HG03460 (cell line): ENCODE data around the gene THEMIS.

Experiments used
- ATAC-seq: cut with Tn5 transposase; IDR thresholded peaks from one replicate; pipeline ENCODE4 v1.9.1; 2021; ENCODE audit not compliant: unreplicated experiment

THEMIS gene

DNA sequence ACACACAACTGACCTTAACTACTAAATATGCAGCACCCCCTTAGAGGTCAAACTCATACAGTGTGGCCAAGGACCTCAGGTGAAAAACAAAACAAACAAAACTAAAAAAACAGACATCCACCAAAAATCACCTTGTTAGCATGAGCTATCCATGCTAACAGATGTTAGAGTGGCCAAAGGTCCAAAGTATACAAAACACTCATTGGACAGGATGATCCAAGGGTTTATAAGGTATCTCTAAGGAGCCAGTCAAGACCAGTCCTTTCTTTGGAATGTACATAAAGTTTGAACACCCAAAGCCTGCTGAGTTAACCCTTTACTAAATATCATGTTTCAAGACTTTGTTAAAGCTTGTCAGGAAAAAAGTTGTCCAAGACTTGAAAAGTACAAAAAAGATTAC lies 35.8 kb downstream of the THEMIS start:
- no peak for ATAC-seq

GRCh38 chr6:127864701-127865100 lies 36.2 kb downstream of the THEMIS start:
- ATAC-seq, result no peak

DNA sequence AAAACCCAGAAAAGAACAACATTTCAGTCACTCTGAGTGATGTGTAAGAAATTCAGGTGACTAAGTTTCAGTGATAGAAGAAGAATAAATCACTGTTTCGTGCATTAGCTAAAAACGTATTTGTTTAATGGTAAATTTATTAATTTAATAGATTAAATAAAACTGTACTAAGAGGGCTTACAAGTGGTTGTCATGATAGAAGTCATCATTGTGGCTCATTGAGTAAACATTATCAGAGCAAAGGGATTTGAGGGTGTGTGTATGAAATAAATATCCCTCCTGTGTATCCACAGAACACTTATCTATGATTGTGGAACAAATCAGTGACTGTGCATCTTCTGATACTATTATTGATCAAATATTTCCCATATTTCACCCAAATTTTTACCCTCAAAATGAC lies 40.1 kb downstream of the THEMIS start:
- ATAC-seq, result no peak

DNA sequence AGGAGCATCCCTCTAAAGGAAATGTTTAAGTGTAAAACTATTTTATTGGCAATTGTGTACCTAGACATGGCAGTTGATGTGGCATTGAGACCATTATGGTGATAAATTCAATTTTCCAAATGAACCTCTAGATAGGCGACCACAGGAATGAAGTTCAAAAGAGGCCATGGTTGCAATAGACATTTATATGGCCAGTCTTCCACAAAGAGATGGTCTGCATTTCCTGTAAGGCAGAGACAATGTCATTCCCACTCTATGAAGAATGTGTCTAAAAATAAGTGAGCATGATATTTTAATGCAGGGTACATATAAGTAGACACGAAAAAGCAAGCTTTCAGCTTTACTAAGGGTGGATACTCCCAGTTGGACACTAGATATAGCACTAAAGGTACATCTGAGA lies 40.9 kb downstream of the THEMIS start:
- ATAC-seq, result no peak

DNA sequence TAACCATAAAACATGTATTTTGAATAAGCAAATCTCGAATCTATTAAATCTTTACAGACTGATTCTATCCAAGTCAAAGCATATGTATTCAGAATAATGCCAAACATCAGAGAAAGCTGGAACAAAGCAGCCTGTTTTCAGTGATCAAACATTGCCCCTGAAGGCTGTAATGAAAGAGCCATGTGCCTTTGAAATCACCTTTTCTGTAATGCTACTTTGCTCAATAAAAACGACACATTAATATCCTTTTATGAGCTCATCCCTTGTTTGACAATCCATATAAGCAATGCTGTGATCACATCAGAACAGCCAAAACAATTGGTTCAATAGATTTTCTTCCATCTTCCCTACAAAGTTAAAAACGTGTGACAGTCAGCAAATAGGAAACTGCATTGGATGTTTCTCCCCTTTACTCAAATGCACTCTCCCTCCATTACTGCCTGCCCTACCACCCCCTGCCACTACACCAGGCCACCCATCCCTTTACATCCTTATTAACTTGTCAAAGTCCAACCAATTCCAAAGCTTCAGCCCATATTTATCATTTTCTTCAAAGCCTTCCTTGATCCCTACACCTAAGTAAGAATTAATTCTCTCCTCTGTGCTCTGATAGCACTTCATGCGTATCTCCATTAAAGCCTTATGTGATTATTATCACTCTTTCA lies 42.0 kb downstream of the THEMIS start:
- ATAC-seq, result no peak

- no peak for ATAC-seq
Measured at GRCh38 chr6:127857051-127857637, 43.7 kb downstream of the THEMIS start.

DNA sequence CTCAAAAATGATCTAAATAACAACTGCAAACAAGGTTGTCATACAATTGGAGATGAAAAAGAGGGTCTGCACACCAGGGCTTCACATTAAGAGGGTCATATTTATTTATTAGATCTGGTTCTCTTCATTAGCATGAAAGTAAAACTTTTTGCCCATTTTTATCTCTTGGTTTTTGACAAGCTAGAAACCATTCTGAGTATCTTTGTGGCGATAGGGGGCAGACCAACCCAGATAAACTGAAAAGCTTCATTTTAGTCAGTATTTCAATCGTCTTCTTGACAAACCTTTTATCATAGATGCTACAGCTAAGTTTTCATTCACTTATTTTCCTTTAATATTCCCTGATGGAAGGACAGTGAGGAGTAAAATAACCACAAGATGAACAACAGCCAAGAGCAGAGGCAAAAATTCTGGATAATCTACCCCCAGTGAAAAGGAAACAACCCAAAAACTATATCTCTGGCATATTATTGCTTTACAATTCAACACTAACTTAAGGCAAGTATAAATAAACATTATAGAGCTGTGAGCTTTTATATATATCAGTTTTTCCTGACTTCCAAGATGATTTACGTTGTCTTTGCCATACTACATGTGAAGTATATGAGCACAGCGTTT lies 45.2 kb downstream of the THEMIS start:
- peak; percentile 72 for ATAC-seq

DNA sequence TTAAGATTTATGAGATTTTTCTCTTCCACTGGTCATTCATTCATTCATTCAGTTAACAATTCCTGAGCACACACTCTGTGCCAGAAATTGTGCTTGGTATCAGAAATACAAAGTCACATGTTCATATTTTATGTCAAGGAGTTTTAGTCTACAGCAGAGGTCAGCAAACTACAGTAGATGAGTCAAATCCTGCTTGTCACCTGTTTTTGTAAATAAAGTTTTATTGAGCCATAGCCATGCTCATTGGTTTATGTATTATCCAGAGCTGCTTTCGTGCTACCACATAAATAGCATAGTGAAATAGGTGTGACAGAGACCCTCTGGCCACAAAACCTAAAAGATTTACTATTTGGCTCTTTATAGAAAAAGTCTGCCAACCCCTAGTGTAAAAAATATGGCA lies 46.8 kb downstream of the THEMIS start:
- ATAC-seq, result no peak

- no peak for ATAC-seq
Measured at GRCh38 chr6:127851197-127851596, 49.7 kb downstream of the THEMIS start.

GRCh38 chr6:127845242-127845641 lies 55.6 kb downstream of the THEMIS start:
- ATAC-seq, result no peak

GRCh38 chr6:127844529-127844928 lies 56.3 kb downstream of the THEMIS start:
- no peak for ATAC-seq

GRCh38 chr6:127843582-127843981 lies 57.3 kb downstream of the THEMIS start:
- no peak for ATAC-seq

- no peak for ATAC-seq
Measured at GRCh38 chr6:127842562-127842961, 58.3 kb downstream of the THEMIS start.

DNA sequence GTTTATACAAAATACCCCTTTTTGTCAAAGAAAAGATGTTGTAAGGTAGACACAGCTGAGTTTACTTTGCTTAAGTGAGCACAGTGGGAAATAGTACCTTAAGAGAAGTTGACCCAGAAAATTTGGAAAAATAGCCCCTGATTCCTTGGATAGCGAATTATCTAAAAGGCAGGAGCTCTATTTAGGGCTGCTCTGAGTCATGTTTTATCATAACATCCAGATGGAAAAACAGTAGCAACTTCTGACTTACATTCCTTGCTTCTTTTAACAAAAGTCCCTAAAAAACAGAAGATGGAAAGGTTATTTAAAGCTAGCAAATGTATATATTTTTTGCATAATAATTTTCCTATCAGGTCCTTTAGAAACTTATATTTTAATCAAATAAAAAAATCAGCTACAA lies 59.0 kb downstream of the THEMIS start:
- ATAC-seq, result no peak

GRCh38 chr6:127834136-127834535 lies 66.7 kb downstream of the THEMIS start:
- no peak for ATAC-seq

GRCh38 chr6:127833336-127833735 lies 67.5 kb downstream of the THEMIS start:
- ATAC-seq, result no peak

GRCh38 chr6:127832381-127832780 lies 68.5 kb downstream of the THEMIS start:
- ATAC-seq, result no peak

DNA sequence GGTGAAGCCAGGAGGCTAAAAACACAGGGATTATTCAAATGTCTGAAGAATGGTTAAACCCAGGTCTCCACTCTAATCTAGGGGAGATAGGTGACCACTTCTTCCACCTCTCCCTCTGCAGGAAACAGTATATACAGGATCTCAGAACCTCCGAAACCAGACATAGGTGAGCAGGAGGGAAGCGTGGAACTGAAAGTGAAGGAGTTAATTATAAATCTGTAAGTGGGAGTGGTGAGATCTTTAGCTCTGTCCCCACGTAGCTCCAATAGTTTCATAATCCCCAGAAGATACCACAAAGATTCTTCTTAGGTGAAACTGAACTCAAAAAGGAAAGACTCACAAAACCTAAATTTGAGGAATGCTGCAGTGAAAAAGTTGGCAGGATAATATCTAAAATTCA lies 76.8 kb downstream of the THEMIS start:
- no peak for ATAC-seq

GRCh38 chr6:127821431-127821830 lies 79.4 kb downstream of the THEMIS start:
- no peak for ATAC-seq

DNA sequence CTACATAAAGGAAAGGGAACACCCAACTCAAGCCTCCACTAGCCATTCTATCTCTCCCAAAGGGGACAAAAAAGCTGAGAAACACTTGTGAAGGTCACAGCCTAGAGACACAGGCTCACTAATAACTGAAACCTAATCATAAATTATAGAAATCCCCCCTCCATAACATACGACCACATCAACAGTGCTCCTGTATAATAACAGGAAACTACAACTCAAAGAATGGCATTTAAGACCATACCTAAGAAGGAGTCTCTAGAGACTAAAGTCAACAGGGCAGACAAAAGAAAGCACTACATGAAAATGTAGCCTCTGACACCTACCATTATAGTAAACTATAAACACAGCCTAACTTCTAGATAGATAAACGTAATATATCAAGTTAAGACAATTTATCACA lies 82.7 kb downstream of the THEMIS start:
- ATAC-seq, result no peak

- no peak for ATAC-seq
Measured at GRCh38 chr6:127816643-127817042, 84.2 kb downstream of the THEMIS start.

- no peak for ATAC-seq
Measured at GRCh38 chr6:127813699-127814027, 87.2 kb downstream of the THEMIS start.
